HG03159 (cell line): ENCODE results near the gene UNC5B.

Experiments used
- ATAC-seq: cut with Tn5 transposase; IDR thresholded peaks from one replicate; pipeline ENCODE4 v1.9.1; 2021; ENCODE audit warnings: mild to moderate bottlenecking, moderate library complexity; ENCODE audit not compliant: unreplicated experiment

The UNC5B gene

GRCh38 chr10:71251319-71251718, 38.9 kb downstream of the UNC5B start:
- no peak for ATAC-seq

DNA sequence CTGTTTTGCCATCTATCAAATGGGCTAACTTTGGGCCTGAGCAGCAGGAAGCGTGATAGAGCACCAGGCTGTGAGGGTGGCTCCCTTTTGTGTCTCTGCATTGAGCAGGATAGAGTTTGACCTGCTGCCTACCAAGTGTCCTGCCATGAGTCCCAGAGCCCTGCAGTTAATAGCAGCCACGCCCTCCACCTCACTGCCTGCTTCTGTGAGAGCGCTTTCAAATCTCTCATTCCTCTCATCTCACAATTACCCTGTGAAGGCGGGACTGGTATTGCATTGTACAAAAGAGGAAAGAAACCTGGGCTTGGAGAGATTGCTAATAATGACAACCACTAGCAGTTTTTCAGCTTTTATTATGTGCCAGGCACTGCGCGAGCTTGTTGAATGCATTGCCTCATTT, 39.9 kb downstream of the UNC5B start:
- no peak for ATAC-seq

- no peak for ATAC-seq
Measured at GRCh38 chr10:71253981-71254818, 41.8 kb downstream of the UNC5B start.

DNA sequence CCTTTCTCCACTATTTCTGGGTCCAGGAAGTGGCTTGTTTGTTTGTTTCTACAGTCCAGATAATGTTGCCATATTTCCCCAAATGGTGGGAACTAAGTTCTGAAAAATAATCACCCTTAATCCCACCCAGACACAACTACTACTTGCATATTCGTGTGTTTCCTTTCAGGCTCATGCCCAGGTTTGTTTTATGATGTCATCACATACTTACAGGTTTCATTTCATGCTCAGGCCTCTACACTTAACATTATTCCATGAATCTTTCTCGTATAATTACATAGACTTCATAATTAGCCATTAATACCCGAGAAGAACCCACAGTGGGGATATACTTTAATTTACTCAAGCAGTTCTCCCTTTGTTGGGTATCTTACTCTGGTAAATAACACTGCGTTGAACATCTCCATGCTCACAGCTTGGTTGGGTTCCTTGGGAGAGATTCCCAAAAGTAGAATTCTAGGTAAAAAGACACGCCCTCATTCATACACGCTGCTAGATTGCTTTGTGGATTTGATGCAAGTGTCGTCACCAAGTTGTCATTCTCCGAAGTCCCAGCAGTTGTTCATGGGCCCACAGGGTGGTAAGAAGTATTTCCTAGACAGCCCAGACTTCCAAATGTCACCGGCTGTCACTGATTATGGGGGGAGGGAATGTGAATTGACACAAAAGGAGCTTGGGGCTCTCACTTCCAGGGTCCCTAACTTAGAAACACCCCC, 42.6 kb downstream of the UNC5B start:
- ATAC-seq, result no peak

GRCh38 chr10:71255550-71255807, 43.1 kb downstream of the UNC5B start:
- ATAC-seq, result no peak

DNA sequence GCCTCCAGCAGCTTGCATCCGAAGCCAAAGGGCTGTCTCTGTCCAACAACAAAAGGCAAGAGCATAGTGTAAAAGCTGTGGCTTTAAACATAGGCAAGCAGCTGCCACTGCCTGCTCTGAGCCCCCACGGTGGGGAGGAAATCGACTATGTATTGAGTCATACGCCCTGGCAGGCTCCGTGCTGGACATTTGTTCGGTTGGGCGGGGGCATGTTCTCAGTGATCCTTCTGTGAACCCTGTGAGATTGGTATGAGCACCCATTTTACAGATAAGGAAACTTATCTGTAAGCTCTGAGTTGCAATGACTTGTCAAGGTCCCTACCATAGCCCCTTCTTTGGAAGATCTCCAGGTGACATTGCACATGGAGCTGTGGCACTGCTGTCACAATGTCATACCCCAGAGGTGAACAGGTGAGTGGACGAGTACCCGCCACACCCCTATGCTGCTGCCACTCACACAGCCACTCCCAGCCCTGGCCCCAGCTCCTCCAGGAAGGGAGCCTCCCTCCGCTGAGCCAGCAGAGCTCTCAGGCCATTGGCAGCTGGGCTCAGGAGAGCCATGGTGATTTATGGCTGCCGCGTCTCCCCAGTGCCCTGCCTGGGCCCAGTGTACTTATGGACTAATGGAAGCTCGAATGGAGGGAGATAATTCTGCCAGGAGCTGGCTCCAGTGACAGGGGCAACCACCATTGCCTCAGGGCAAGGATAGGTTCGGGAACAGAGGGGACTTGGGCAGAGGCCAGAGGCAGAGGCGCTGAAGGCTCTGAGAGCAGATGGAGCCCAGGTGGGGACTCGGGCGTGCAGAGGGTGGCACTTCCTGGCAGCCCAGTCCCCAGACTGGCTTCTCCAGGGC, 43.7 kb downstream of the UNC5B start:
- no peak for ATAC-seq

DNA sequence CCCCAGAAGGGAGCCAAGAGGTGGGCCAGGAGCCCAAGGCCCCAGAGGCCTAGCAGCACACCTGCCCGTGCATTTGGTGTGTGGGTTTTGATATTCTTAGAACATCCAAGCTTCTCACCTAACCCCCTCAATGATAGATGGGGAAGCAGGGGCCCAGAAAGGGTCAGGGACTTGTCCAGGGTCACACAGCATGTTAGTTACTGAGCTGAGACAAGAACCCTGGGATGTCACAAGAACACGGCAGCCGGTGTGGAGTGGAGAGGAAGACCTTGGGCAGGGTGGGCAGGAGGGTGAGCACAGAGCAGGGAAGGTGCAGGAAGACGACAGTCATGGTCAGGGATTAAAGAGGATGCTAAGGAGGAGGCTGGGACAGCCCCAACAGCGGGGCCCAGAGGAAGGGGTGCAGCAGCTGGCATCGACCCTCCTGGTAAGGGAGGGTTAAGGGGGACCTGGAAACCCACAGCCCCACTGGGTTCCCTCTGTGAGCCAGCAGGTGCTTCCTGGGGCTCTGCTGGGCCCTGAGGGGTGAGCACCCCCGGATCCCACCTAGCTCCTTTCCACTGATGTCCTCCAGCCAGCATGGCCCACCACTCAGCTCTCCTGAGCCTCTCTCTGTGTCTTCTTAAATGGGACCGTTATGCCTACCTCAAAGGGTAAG, 44.4 kb downstream of the UNC5B start:
- ATAC-seq, result no peak

DNA sequence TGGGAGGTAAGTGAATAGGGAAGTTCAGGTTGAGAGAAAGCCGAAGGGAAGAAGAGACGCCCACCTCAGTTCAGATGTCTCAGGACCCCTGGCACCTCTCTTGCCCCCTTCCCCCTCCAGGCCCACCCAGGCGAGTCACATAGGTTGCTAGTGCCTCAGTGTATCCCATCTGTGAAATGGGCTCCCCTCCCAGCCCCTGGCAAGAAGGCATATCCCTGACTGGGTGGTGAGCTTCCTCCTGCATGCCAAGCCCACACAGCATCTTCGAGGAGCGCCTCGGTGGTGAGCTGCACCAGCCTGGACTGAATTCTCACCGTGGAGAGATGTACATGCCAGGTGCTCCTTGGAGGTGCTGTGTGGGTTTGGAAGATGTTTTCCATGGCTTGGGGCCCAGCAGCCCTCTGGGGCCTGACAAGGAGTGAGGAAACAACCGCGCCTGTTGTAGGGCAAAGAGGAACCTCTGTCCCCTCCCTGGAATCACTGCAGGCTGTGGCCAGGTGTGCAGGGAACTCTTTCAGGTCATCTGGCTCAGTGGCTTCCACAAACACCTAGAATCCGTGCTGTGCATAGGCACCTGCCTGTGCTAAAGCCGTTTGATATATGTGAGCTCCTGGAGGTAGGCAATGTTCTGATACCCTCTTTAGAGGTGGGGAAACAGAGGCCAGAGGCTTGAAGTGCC, 45.1 kb downstream of the UNC5B start:
- ATAC-seq, result no peak

DNA sequence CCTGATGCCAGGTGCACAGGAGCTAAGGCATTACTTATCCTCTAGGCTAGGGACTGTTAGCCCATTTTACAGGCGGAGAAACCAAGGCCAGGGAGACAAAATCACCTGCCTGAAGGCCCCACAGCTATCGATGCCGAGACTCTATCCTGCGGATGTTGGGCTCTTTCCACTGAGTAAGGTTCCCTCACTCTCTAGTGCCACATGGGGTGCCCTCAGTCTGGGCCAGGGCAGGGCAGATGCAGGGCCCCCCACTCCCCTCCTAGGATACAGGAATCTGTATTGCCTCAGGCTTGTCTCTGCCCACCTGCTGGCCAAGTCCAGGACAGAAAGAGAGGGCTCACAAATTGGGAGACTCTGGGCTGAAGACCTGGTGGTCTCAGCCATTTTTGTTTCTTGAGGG, 45.7 kb downstream of the UNC5B start:
- ATAC-seq, result no peak

- ATAC-seq, result no peak
Measured at GRCh38 chr10:71258446-71259145, 46.2 kb downstream of the UNC5B start.

GRCh38 chr10:71259282-71259681, 46.9 kb downstream of the UNC5B start:
- no peak for ATAC-seq

- no peak for ATAC-seq
Measured at GRCh38 chr10:71259815-71260501, 47.6 kb downstream of the UNC5B start.

DNA sequence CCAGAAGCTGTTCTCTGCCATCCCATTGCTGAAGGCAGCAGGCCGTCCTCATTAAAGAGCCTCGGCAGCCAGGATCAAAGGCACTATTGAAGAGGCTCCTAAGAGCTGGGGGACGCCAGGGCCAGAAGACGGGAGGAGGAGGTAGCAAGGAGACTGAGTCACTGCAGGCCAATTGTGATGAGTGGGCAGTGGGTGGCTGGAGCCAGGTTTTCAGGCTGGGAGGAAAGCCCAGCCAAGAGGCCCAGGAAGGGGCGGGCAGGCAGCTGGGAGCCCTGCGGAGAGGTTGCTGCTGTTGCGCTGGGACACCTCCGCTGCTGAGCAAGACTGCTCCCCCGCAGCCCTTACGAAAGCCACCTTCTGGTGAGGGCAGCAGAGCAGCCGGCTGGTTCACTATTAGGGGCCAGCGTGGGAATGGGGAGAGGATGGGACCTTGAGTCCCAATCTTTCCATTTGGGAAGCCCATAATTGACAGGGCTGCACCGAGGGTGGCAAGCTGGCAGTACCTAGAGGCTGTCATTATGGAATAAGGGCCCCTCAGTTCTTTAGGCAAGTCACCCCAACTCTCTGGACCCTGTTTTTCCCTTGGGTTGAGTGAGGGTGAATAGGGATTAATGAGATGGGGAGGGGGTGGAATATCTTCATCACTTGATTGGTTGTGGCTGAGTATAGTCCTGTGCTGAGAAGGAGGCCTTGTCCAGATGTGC, 48.4 kb downstream of the UNC5B start:
- no peak for ATAC-seq

DNA sequence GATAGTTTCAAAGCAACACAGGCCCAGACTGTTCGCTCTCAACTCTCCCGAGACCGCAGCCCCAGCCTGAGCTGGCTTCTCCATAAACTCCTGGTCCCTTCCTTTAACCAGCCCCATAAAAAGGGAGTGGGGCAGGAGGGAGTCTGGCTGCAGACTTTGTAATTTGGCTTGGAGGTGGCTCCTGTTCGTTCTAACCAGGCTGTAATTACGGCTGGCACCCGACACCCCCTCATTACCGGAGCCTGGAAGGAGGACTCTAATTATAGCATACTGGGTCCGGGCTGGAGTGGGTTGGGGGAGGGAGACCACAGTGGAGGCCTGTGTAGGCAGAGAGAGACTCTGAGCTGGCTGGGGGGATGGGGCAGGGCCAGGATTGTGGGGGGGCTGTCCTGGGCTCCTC, 49.7 kb downstream of the UNC5B start:
- no peak for ATAC-seq

DNA sequence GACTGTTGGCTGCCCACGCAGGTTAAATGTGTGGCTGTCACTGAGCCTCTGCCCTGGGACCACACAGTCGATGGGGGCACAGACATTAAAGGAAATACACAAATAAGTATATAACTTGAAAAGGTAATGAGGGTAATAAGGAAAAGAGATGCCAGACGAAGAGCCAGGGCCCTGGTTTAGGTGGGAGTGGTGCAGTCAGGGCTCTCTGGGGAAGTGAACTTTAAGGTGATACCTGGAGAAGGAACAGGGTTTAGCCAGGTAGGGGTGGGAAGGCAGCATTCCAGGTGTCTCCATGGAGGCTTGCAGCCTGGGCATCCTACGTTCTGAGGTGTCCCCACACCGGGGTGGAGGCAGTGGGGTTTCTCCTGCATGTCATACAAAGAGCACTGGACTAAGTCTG, 50.4 kb downstream of the UNC5B start:
- no peak for ATAC-seq

DNA sequence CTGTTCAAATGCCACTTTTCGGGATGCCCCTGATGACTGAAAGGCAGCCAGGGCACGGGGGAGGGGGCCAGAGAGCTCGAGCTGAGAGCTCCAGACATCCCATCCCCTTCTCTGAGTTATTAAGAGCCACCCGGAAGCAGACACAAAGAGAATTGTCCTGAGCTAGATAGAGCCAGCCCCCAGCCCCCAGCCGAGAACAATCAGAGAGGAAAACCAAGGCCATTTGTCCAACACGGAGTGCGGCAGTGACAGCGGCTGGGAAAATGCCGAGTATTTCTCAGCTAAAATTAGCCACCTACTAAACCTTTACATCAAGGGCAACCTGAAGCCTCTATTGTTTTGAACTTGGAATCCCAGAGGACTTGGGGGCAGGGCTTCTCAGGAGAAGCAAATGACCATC, 51.0 kb downstream of the UNC5B start:
- no peak for ATAC-seq

- ATAC-seq, result no peak
Measured at GRCh38 chr10:71264345-71265200, 52.2 kb downstream of the UNC5B start.

GRCh38 chr10:71265201-71265575, 52.8 kb downstream of the UNC5B start:
- no peak for ATAC-seq
